GM12878 (cell line): ENCODE data around the gene VGLL4. TPM values are rescaled to one million over a fixed set of nuclear protein-coding genes. Genes with fewer than 3 reads are reported as not detected.
"Not testable (repeated sequence)": the region's sequence is repeated elsewhere in the genome, so short reads cannot be mapped to it uniquely, and the experiment has no call there.

Experiments used
- ATAC-seq: fragments of 200-7000 bp; cut with Tn5 transposase; 3 replicates; pipeline ENCODE4 v1.9.1; 2020; ENCODE audit warnings: mild to moderate bottlenecking, moderate library complexity
- BruUV-seq: library from RNA; stranded (reverse); fragments of 400-500 nt; replicated peaks from 2 replicates; lab custom pipeline; 2021; lab: Mats Ljungman, UMichigan
- CTCF ChIA-PET: fragments of 300-600 bp; sonication (Branson Sonifier 250); formaldehyde crosslinking; extraction: SDS; loops from one replicate; lab custom pipeline; 2021; ENCODE audit warnings: inconsistent platforms; lab: Yijun Ruan, JAX
- POLR2A ChIA-PET: fragments of 350-600 bp; formaldehyde crosslinking; extraction: SDS; loops from one replicate; lab custom pipeline; 2021; ENCODE audit warnings: inconsistent platforms; lab: Charles Lee
- RAD21 ChIA-PET: fragments of 300-600 bp; sonication (Branson Sonifier 250); formaldehyde crosslinking; loops from one replicate; lab custom pipeline; 2023; ENCODE audit warnings: antibody characterized with exemption; ENCODE audit not compliant: unreplicated experiment; lab: Charles Lee
- SMC1A ChIA-PET: fragments of 300-600 bp; sonication (Branson Sonifier 250); formaldehyde crosslinking; loops from one replicate; lab custom pipeline; 2023; ENCODE audit not compliant: unreplicated experiment, uncharacterized antibody; lab: Charles Lee
- DNase-seq: peaks from one replicate; pipeline ENCODE4 v3.0.0-alpha.2; 2011; ENCODE audit warnings: low read depth, low spot score
- FAIRE-seq: peaks from 3 replicates; lab custom pipeline; 2011; peaks lifted over from hg19 to GRCh38; lab: Jason Lieb, UNC
- H2AFZ ChIP-seq: 2 replicates; pipeline ENCODE4 v1.6.0; 2011; ENCODE audit warnings: low read depth, low read length, control low read depth; ENCODE audit not compliant: control insufficient read depth
- H3K27ac ChIP-seq: 2 replicates; pipeline ENCODE4 v1.5.1; 2011; ENCODE audit warnings: control low read depth; ENCODE audit not compliant: control insufficient read depth, insufficient read depth
- H3K27me3 ChIP-seq, 2 experiments: replicated peaks in 1 of 2; 2 replicates each; pipeline versions ENCODE4 v1.6.0 to v1.6.1; 2011; ENCODE audit warnings: low read length in 1 of 2; ENCODE audit not compliant: control insufficient read depth in 2 of 2, insufficient read depth in 2 of 2
- H3K36me3 ChIP-seq, 2 experiments: 2 replicates each; pipeline ENCODE4 v1.5.1; 2011; ENCODE audit warnings: low read length in 1 of 2; ENCODE audit not compliant: control insufficient read depth in 2 of 2, insufficient read depth in 2 of 2
- H3K4me1 ChIP-seq: 2 replicates; pipeline ENCODE4 v1.6.1; 2011; ENCODE audit warnings: mild to moderate bottlenecking, low read length, moderate library complexity, mixed read lengths; ENCODE audit not compliant: control insufficient read depth, insufficient read depth
- H3K4me2 ChIP-seq: 2 replicates; pipeline ENCODE4 v1.6.0; 2011; ENCODE audit warnings: control low read depth; ENCODE audit not compliant: control insufficient read depth, insufficient read depth
- H3K4me3 ChIP-seq: fragments of 200-600 bp; sonication (generic); 2 replicates; pipeline ENCODE4 v1.5.1; 2016
- H3K79me2 ChIP-seq: 2 replicates; pipeline ENCODE4 v1.6.0; 2011; ENCODE audit warnings: low read length; ENCODE audit not compliant: control insufficient read depth, insufficient read depth
- H3K9ac ChIP-seq: 2 replicates; pipeline ENCODE4 v1.8.0; 2011; ENCODE audit warnings: low read length, control low read depth, mixed read lengths; ENCODE audit not compliant: control insufficient read depth, insufficient read depth
- H3K9me3 ChIP-seq: replicated peaks from 3 replicates; pipeline ENCODE4 v1.5.1; 2011; ENCODE audit warnings: mild to moderate bottlenecking, low read length; ENCODE audit not compliant: control insufficient read depth, insufficient read depth
- H4K20me1 ChIP-seq: 2 replicates; pipeline ENCODE4 v1.6.0; 2011; ENCODE audit not compliant: control insufficient read depth, insufficient read depth
- IRF4 ChIP-seq: IDR thresholded peaks from 2 replicates; pipeline ENCODE4 v1.6.1; 2011; ENCODE audit warnings: low read depth, low read length
- WGBS: methylation state at CpG from one replicate; pipeline ENCODE4 v1.1.6; 2016; ENCODE audit warnings: low lambda C conversion rate; ENCODE audit not compliant: insufficient replicate concordance, insufficient coverage; ENCODE audit errors: missing lambda C conversion rate; 5-methylcytosine and 5-hydroxymethylcytosine counted together
- in situ Hi-C: fragments of 300-500 bp; cut with MboI; formaldehyde crosslinking; loops from 9 replicates; pipeline ENCODE4 v1.14.3; 2018; ENCODE audit warnings: mixed read lengths
- intact Hi-C: fragments of 100-400 bp; cut with micrococcal nuclease; formaldehyde crosslinking; loops from one replicate; pipeline ENCODE4 v1.14.2; 2022; ENCODE audit not compliant: unreplicated experiment
- polyA plus RNA-seq, 11 experiments: library from polyadenylated mRNA; depleted of rRNA in 4 of 11; unstranded in 6 of 11; stranded (reverse) in 5 of 11; fragments of >200 nt; fragmentation: Nextera tagmentation in 4 of 11; fragmentation: Illumina TruSeq in 1 of 11; extraction: Ambion mirVana in 4 of 11; extraction: Trizol in 1 of 11; gene quantifications; 1 replicate in 1 of 11; 2 replicates in 10 of 11; pipeline versions ENCODE4 v1.2.1 to v1.2.3, GENCODE V29; 2011 to 2016; ENCODE audit warnings: inconsistent platforms in 2 of 11, missing spikeins in 2 of 11, low read depth in 1 of 11
- total RNA-seq, 4 experiments: library from RNA; depleted of rRNA in 3 of 4; stranded (reverse); fragments of >200 nt in 3 of 4; fragmentation: Illumina TruSeq in 1 of 4; extraction: Trizol in 1 of 4; gene quantifications; 2 replicates each; pipeline versions ENCODE4 v1.2.1 to v1.2.3, GENCODE V29; 2013 to 2021
- TF ChIP-seq, protein P1 (sequence below): IDR thresholded peaks from 2 replicates; pipeline ENCODE4 v1.6.1; 2012; ENCODE audit warnings: low read depth, low read length, improper control_type of control experiment
- TF ChIP-seq, protein P2 (sequence below): fragments of 450-650 bp; IDR thresholded peaks from 2 replicates; pipeline ENCODE4 v1.6.1; 2017; ENCODE audit warnings: low read depth, mild to moderate bottlenecking, moderate library complexity

Gene VGLL4
- total and polyA plus RNA-seq, 10 of the 15 experiments (the other 5 are each of a cell fraction or from before 2014, with no cell fraction given): 0.44 to 38.1 (median 16.1) TPM

- no peak for TF ChIP-seq IRF4
- TF ChIP-seq, protein P1, sequence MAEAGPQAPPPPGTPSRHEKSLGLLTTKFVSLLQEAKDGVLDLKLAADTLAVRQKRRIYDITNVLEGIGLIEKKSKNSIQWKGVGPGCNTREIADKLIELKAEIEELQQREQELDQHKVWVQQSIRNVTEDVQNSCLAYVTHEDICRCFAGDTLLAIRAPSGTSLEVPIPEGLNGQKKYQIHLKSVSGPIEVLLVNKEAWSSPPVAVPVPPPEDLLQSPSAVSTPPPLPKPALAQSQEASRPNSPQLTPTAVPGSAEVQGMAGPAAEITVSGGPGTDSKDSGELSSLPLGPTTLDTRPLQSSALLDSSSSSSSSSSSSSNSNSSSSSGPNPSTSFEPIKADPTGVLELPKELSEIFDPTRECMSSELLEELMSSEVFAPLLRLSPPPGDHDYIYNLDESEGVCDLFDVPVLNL: no peak
- TF ChIP-seq, protein P2, sequence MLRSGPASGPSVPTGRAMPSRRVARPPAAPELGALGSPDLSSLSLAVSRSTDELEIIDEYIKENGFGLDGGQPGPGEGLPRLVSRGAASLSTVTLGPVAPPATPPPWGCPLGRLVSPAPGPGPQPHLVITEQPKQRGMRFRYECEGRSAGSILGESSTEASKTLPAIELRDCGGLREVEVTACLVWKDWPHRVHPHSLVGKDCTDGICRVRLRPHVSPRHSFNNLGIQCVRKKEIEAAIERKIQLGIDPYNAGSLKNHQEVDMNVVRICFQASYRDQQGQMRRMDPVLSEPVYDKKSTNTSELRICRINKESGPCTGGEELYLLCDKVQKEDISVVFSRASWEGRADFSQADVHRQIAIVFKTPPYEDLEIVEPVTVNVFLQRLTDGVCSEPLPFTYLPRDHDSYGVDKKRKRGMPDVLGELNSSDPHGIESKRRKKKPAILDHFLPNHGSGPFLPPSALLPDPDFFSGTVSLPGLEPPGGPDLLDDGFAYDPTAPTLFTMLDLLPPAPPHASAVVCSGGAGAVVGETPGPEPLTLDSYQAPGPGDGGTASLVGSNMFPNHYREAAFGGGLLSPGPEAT: no peak
Measured at GRCh38 chr3:11596387-11596786, 47.3 kb downstream of the VGLL4 start (continued).

- POLR2A ChIA-PET: interaction anchor here (1.0 kb wide), 1 partner anchor 20 kb away, joined by 3 read pairs; no protein-coding TSS in a partner anchor
- SMC1A ChIA-PET, H2AFZ ChIP-seq: not testable (repeated sequence)
Measured at GRCh38 chr3:11595024-11595423, 48.7 kb downstream of the VGLL4 start.

More at GRCh38 chr3:11595024-11595423, 48.7 kb downstream of the VGLL4 start:
- H3K4me1 ChIP-seq, H3K27me3 ChIP-seq, RAD21 ChIA-PET, ATAC-seq, H4K20me1 ChIP-seq, FAIRE-seq, BruUV-seq, H3K9me3 ChIP-seq, CTCF ChIA-PET, in situ Hi-C loops, H3K27ac ChIP-seq, H3K4me3 ChIP-seq, intact Hi-C loops, H3K4me2 ChIP-seq, DNase-seq, H3K9ac ChIP-seq: not testable (repeated sequence)
- 73% methylated on average over 5 of the region's 5 CpGs for WGBS
- Histone ChIP-seq H3K79me2 (peaks cover 40% of the 10 kb centered on the region), H3K36me3 (peaks cover 2 to 15% of the 10 kb centered on the region in 2 experiments)
